Measurements from ENCODE around the gene PIEZO2.
A peak's percentile ranks its signal among the peaks of the same experiment; 100 is the strongest.

Gene PIEZO2

GRCh38 chr18:10718809-10719208 is 430.6 kb downstream of the PIEZO2 start:
- DNase-seq = no peak

GRCh38 chr18:10715791-10716190 is 433.6 kb downstream of the PIEZO2 start:
- no peak for DNase-seq

DNA sequence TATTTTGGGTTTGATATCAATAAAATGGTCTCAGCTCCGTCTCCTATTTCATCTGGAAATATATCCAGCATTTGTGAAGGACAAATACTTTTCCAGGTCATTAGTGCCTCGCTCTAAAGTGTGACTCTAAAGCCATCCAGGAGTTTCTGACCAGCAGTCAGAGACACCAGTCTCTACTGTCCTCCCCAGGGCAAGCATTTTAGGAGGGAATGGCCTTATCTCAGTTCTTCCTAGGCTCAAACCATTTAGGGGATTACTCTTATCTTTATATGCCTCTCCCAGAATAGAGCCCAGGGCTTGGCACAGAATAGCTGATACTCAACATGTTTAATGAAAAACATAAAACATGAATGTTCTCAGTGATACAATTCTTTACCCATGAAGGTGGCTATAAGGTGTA is 436.0 kb downstream of the PIEZO2 start:
- DNase-seq = no peak

- DNase-seq = no peak
Measured at GRCh38 chr18:10707294-10707693, 442.1 kb downstream of the PIEZO2 start.

DNA sequence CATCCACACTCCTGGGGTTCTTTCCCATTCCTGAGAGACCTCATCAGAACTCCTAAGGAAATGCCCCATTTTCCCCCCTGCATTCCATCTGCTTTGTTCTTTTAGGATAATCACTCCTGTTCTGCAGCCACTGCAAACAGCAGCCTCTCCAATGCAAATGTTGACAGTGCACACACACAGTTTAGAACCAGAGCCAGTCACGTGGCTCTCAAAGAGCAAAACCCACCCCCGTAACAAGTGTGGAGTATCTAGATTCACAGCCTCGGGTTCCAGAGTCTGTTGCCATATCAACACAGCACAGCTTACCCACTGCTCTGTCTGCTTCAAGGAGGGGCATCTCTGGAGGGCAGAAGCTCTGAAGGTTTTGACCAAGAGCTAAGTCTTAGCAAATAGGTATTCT is 443.6 kb downstream of the PIEZO2 start:
- DNase-seq = no peak

GRCh38 chr18:10705291-10705690 is 444.1 kb downstream of the PIEZO2 start:
- DNase-seq = no peak

DNA sequence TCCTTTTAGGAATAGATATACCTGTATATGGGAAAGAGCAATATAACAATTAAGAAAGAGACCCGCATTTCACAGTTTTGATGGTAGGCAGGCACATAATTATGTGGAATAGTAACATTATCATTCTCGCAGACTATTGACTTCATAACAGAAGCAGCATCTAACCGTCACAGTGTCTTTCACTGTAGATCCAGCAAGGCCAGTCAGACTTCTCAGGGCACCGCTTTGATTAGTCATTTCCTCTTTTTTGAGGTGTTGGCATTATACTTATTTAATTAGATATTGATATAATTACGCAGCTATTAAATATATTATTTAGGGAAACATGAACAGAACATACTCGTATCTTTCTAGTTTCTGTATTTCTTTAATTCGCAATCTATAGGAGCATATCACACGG is 447.2 kb downstream of the PIEZO2 start:
- DNase-seq = no peak

- peak in 1 of 2 experiments; percentile 1 for DNase-seq
Measured at GRCh38 chr18:10690366-10690765, 459.0 kb downstream of the PIEZO2 start.

GRCh38 chr18:10690035-10690329 is 459.4 kb downstream of the PIEZO2 start:
- DNase-seq = no peak

DNA sequence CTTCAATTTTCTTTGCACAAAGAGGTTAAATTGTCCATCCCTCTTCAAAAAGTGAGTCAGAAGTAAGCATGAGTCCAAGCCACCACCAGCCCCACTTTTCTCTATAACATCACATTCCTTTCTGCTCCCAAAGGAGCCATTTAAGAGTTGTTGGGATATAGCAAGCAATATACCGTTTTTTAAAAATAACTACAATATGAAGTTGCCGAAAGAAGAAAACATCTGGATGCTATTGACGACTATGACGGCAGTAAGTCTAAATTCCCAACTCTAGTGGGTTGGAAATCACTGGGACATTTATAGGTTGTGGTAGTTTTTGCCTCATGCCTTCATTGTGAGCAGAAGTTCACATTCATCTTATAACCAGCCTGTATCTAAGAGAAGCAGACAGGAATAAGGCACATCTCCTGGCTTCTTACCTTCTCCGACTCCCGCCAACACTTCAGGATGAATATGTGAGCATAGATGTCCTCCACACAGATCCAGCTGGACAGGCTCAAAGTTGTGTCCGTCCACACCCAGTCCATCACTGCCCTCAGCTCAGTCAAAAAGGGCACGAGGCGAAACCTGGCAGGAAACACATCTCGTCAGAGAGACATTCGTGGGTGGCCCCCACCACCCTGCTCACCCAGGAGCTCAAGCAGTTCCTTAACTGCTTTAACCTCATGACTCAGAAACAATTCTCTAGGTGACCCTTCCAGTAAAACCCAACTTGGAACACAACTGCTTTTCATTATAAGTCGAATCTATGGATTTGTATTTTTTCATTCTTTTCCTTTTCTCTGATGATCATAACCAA is 459.9 kb downstream of the PIEZO2 start:
- no peak for DNase-seq

- no peak for DNase-seq
Measured at GRCh38 chr18:10688766-10689165, 460.6 kb downstream of the PIEZO2 start.

- DNase-seq = no peak
Measured at GRCh38 chr18:10687161-10687925, 462.0 kb downstream of the PIEZO2 start.

DNA sequence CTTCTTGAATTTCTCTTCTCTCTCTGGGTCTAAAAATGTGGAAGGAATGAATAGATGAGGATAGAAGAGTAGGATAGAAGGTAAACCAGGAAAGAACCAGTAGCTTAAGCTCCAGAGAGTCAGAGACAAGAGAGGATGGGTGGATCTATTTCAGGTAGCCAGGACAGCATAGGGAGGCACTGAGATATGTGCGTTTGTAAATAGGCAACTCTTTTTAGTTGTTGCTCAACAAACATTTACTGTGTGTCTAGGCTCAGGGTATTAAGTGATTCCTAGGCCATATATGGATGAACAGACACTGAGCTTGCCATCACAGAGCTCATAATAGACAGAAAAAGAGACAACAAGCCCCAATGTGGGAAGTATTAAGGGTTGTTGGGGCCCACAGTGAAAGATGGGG is 463.1 kb downstream of the PIEZO2 start:
- no peak for DNase-seq

GRCh38 chr18:10685484-10685883 is 463.9 kb downstream of the PIEZO2 start:
- no peak for DNase-seq

- DNase-seq = no peak
Measured at GRCh38 chr18:10682368-10682714, 467.0 kb downstream of the PIEZO2 start.

GRCh38 chr18:10681581-10682367 is 467.6 kb downstream of the PIEZO2 start:
- no peak for DNase-seq

DNA sequence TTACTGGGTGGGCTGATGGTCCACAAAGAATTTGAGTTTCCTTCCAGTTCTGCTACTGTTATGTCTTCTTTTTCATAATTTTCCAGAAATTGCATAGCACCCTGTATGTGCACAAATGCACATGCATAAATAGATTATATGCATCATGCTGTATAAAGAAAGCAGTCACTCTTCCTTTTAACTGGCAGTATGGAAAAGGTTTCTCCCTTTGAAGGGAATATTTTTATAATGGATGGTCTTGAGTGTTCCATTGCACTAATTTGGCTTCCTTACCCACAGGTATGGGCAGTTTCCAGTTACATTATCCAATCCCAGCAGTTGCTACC is 469.1 kb downstream of the PIEZO2 start:
- no peak for DNase-seq

GRCh38 chr18:10679557-10680270 is 469.7 kb downstream of the PIEZO2 start:
- no peak for DNase-seq

DNA sequence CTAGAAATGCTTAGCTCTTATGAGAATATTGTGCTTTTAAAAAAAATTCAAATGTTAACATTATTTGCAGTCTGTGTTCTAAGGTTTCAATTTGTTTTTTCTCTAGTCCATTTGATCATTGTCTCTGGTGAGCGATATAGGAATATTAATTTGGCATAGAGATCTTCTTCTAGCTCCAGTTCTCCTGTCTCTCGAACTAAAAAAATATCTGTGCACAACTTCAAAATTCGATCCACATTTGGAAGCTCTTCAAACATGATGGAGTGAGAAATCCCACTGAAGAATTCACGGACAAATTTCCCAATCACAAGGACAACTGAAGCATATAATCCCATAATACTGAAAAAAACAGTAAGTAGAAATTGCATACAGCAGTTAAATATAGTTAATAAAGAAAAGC is 477.9 kb downstream of the PIEZO2 start:
- DNase-seq = no peak

DNA sequence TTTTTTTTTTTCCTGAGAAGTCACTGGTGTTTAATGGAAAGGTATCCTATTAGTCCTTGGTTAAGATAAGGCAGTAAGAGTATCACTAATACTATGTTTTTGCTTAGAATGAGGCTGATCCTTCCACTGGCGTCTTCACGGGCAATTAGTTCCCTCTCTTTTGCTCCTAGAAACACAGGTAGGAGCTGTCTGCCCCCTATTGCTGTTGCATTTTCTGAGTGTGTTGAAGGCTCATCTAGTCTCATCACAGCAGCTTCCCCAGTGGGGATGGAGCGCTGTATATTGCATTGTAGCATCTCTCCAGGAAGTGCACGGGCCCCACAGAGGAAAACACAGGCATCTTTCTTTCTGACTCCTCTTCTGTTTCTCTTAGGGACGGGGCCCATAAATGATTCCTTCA is 478.5 kb downstream of the PIEZO2 start:
- DNase-seq = no peak

DNA sequence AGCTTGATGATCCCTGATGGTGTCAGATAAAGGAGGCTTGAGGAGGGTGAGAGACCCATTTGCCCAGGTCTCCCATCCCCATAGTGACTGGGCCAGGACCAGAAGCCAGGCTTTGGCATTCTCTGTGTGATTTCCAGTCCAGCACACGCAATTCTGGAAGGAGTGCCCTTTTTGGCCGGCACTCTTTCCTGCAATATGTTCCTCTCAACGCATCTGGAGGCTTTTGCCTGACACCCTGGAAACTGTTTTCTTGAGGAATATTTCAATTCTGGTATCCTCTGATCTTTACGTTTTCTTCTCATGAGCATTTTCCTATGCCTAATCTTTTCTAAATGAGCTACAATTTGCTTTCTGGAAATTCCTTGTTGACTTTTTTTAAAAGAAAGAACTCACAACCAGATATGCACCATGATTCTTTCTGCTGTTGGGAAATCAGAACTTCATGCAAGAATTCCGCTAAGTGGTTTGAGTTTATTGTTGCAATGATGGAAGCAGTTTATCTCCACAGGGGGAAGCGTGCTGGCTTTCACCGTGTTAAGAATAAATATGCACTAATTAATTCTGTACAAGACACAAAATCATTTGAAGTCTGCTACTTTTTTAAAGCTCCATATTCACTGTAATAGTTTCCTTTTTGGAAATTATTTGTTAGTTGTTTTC is 479.8 kb downstream of the PIEZO2 start:
- DNase-seq = no peak

DNA sequence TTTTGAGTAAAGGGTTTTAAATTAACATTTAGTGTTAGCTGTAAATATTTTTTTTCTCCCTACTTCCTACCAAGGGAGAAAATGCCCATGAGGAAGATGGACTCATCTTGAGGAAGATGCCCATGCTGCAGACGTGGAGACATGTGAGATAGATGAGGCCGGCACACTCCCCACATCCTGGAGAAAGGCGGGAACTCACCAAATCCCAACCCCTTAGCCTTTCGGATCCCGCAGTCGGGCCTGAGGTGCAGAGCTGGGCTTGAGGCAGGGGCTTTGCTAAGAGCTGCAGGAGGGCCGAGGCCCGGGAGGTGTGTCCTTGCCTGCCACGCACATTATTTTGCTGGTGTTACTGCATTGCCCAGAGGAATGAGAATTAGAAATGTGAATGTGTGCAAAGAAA is 485.6 kb downstream of the PIEZO2 start:
- no peak for DNase-seq

DNA sequence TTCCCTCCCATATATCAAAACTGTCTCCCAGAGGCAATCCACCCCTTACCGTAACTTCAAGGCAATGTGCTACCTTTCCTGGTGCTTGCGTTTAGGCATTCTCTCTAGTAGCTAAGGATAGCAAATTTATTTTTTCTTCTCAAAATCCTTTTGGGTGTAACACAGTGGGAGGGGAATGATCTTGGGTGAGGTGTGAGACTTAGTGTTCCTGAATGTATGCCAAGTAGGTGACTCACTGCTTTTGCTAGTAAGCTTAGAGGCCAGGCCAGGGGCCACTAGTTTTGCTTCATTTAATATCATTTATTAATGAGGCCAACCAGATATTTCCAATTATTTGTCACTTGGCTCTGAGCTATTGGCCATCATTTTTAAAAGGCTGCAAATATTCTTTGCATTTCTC is 488.1 kb downstream of the PIEZO2 start:
- DNase-seq = no peak

Data from NCI-H187 (cell line).